ENCODE results near the gene MPP4. TPM values are rescaled to one million over a fixed set of nuclear protein-coding genes. Genes with fewer than 3 reads are reported as not detected.

MPP4 gene
- total RNA-seq, 1 experiment from 2014 or later = not detected

DNA sequence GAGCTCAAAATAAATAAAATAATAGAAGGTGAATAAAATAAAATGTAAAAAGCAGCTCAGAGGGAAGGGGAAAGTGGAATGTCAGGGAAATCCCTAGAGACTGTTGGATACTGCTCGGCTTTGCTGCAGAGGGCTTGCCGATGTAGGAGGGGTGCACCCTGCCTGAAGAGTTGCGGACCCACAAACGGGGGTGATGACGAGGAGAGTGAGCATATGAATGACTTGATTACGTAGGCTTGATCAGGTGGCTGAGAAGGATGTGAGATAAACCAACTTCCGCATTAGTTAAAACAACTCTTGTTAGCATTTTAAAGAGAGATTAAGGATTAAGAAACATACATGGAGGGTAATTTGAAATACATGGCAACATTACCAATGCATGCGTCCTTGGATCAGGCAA lies 34.1 kb downstream of the MPP4 start (continued):
- TF ChIP-seq, protein P1, sequence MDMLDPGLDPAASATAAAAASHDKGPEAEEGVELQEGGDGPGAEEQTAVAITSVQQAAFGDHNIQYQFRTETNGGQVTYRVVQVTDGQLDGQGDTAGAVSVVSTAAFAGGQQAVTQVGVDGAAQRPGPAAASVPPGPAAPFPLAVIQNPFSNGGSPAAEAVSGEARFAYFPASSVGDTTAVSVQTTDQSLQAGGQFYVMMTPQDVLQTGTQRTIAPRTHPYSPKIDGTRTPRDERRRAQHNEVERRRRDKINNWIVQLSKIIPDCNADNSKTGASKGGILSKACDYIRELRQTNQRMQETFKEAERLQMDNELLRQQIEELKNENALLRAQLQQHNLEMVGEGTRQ (CRISPR knock-in tag; IDR thresholded peaks at IDR 0.05) = no peak
- TF ChIP-seq, protein P2, sequence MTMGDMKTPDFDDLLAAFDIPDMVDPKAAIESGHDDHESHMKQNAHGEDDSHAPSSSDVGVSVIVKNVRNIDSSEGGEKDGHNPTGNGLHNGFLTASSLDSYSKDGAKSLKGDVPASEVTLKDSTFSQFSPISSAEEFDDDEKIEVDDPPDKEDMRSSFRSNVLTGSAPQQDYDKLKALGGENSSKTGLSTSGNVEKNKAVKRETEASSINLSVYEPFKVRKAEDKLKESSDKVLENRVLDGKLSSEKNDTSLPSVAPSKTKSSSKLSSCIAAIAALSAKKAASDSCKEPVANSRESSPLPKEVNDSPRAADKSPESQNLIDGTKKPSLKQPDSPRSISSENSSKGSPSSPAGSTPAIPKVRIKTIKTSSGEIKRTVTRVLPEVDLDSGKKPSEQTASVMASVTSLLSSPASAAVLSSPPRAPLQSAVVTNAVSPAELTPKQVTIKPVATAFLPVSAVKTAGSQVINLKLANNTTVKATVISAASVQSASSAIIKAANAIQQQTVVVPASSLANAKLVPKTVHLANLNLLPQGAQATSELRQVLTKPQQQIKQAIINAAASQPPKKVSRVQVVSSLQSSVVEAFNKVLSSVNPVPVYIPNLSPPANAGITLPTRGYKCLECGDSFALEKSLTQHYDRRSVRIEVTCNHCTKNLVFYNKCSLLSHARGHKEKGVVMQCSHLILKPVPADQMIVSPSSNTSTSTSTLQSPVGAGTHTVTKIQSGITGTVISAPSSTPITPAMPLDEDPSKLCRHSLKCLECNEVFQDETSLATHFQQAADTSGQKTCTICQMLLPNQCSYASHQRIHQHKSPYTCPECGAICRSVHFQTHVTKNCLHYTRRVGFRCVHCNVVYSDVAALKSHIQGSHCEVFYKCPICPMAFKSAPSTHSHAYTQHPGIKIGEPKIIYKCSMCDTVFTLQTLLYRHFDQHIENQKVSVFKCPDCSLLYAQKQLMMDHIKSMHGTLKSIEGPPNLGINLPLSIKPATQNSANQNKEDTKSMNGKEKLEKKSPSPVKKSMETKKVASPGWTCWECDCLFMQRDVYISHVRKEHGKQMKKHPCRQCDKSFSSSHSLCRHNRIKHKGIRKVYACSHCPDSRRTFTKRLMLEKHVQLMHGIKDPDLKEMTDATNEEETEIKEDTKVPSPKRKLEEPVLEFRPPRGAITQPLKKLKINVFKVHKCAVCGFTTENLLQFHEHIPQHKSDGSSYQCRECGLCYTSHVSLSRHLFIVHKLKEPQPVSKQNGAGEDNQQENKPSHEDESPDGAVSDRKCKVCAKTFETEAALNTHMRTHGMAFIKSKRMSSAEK (CRISPR knock-in tag; IDR thresholded peaks at IDR 0.05; ENCODE audit: borderline replicate concordance) = no peak
- TF ChIP-seq SP1 (CRISPR knock-in tag; conservative IDR thresholded peaks at IDR 0.05) = no peak
- TF ChIP-seq JUN (CRISPR knock-in tag; IDR thresholded peaks at IDR 0.05) = no peak

DNA sequence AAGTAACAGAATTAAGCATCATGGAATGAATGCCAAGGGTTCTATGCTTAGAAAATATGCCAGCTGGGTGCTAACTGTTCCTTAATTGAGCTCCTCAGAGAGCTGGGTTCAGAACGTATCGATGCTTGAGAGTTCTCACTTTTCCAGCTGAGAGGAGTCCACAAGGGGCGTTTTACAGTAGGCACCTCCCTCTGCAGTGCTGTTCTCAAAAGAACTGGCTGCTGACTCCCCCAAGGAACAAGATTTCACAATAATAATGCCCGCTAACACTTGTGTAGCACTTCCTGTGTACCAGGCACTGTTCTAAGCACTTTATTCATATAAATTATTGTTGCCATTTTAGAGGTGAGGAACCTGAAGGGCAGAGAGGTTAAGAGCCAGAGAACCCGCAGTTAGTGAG lies 37.1 kb downstream of the MPP4 start:
- ATAC-seq (peak; percentile 60), DNase-seq (ENCODE audit: low spot score) (no peak)
- Mint-ChIP-seq H3K4me3 (no peak overlapping the region), H3K36me3 (no peaks in the 10 kb centered on the region), H3K9me3 (no peaks in the 10 kb centered on the region), H3K4me1 (peaks cover 7% of the 10 kb centered on the region; the same call in 1 of the 2 replicates), H3K27ac (no peak overlapping the region; the same call in 1 of the 2 replicates), H3K27me3 (ENCODE audit: low read depth) (no peaks in the 10 kb centered on the region)
- CTCF ChIA-PET = interaction anchor here (0.5 kb wide), 1 partner anchor 518 kb away, joined by 3 read pairs; no protein-coding TSS in a partner anchor
- no peak for TF ChIP-seq GABPB1 (CRISPR knock-in tag; IDR thresholded peaks at IDR 0.05)
- TF ChIP-seq TP53 (CRISPR knock-in tag; IDR thresholded peaks at IDR 0.05) = no peak
- TF ChIP-seq OVOL2 (CRISPR knock-in tag; IDR thresholded peaks at IDR 0.05; ENCODE audit: borderline replicate concordance) = no peak
- TF ChIP-seq, protein P3, sequence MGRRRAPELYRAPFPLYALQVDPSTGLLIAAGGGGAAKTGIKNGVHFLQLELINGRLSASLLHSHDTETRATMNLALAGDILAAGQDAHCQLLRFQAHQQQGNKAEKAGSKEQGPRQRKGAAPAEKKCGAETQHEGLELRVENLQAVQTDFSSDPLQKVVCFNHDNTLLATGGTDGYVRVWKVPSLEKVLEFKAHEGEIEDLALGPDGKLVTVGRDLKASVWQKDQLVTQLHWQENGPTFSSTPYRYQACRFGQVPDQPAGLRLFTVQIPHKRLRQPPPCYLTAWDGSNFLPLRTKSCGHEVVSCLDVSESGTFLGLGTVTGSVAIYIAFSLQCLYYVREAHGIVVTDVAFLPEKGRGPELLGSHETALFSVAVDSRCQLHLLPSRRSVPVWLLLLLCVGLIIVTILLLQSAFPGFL (CRISPR knock-in tag; IDR thresholded peaks at IDR 0.05; ENCODE audit: borderline replicate concordance) = no peak
- TF ChIP-seq SMAD3 (CRISPR knock-in tag; IDR thresholded peaks at IDR 0.05; ENCODE audit: borderline replicate concordance) = no peak
- TF ChIP-seq, protein P4, sequence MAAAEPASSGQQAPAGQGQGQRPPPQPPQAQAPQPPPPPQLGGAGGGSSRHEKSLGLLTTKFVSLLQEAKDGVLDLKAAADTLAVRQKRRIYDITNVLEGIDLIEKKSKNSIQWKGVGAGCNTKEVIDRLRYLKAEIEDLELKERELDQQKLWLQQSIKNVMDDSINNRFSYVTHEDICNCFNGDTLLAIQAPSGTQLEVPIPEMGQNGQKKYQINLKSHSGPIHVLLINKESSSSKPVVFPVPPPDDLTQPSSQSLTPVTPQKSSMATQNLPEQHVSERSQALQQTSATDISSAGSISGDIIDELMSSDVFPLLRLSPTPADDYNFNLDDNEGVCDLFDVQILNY (CRISPR knock-in tag; IDR thresholded peaks at IDR 0.05) = no peak
- TF ChIP-seq, protein P5, sequence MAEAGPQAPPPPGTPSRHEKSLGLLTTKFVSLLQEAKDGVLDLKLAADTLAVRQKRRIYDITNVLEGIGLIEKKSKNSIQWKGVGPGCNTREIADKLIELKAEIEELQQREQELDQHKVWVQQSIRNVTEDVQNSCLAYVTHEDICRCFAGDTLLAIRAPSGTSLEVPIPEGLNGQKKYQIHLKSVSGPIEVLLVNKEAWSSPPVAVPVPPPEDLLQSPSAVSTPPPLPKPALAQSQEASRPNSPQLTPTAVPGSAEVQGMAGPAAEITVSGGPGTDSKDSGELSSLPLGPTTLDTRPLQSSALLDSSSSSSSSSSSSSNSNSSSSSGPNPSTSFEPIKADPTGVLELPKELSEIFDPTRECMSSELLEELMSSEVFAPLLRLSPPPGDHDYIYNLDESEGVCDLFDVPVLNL (CRISPR knock-in tag; IDR thresholded peaks at IDR 0.05; ENCODE audit: borderline replicate concordance, low read depth) = no peak
- TF ChIP-seq ATF1 (CRISPR knock-in tag; IDR thresholded peaks at IDR 0.05) = no peak
- TF ChIP-seq, protein P6, sequence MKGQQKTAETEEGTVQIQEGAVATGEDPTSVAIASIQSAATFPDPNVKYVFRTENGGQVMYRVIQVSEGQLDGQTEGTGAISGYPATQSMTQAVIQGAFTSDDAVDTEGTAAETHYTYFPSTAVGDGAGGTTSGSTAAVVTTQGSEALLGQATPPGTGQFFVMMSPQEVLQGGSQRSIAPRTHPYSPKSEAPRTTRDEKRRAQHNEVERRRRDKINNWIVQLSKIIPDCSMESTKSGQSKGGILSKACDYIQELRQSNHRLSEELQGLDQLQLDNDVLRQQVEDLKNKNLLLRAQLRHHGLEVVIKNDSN (CRISPR knock-in tag; IDR thresholded peaks at IDR 0.05) = no peak
- TF ChIP-seq TCF7 (CRISPR knock-in tag; IDR thresholded peaks at IDR 0.05; ENCODE audit: low read depth) = no peak
- TF ChIP-seq SOX15 (CRISPR knock-in tag; IDR thresholded peaks at IDR 0.05) = no peak
- TF ChIP-seq, protein P7, sequence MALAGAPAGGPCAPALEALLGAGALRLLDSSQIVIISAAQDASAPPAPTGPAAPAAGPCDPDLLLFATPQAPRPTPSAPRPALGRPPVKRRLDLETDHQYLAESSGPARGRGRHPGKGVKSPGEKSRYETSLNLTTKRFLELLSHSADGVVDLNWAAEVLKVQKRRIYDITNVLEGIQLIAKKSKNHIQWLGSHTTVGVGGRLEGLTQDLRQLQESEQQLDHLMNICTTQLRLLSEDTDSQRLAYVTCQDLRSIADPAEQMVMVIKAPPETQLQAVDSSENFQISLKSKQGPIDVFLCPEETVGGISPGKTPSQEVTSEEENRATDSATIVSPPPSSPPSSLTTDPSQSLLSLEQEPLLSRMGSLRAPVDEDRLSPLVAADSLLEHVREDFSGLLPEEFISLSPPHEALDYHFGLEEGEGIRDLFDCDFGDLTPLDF (CRISPR knock-in tag; IDR thresholded peaks at IDR 0.05) = no peak
- TF ChIP-seq JUN (CRISPR knock-in tag; IDR thresholded peaks at IDR 0.05) = no peak
- TF ChIP-seq ZNF396 (CRISPR knock-in tag; IDR thresholded peaks at IDR 0.05; ENCODE audit: borderline replicate concordance) = no peak
- POLR2A ChIA-PET = no interaction called here

Data from WTC11 (cell line).